ENCODE results near the gene RGS10.

- TF ChIP-seq CTCF (IDR thresholded peaks at IDR 0.05) = no peak
- TF ChIP-seq POLR2AphosphoS5 (IDR thresholded peaks at IDR 0.05) = no peak
- no peak for TF ChIP-seq POLR2A (IDR thresholded peaks at IDR 0.05)
Observed at GRCh38 chr10:119511828-119512515, 30.5 kb downstream of the RGS10 start.

Measured in sigmoid colon (tissue), 4 donors.